IMR-90 (cell line): ENCODE measurements around the gene IFIT3. TPM values are rescaled to one million over a fixed set of nuclear protein-coding genes. Genes with fewer than 3 reads are reported as not detected.
A peak's percentile ranks its signal among the peaks of the same experiment; 100 is the strongest.

Experiments
- ATAC-seq: fragments of 200-7000 bp; cut with Tn5 transposase; 2 replicates; pipeline ENCODE4 v1.9.1; 2020; ENCODE audit warnings: low read depth, mild to moderate bottlenecking, moderate library complexity
- BruUV-seq: library from RNA; stranded (reverse); fragments of 400-500 nt; replicated peaks from 2 replicates; lab custom pipeline; 2021; lab: Mats Ljungman, UMichigan
- CTCF ChIA-PET: fragments of 300-600 bp; formaldehyde crosslinking; extraction: SDS; loops from one replicate; lab custom pipeline; 2021; ENCODE audit warnings: antibody characterized with exemption; lab: Yijun Ruan, JAX
- POLR2A ChIA-PET: fragments of 300-600 bp; sonication (Branson Sonifier 250); formaldehyde crosslinking; loops from one replicate; lab custom pipeline; 2022; ENCODE audit warnings: antibody characterized with exemption; ENCODE audit not compliant: unreplicated experiment; lab: Charles Lee
- DNase-seq: peaks from one replicate; pipeline ENCODE4 v3.0.0; 2013
- H2AFZ ChIP-seq: replicated peaks from 2 replicates; pipeline ENCODE3; 2013; ENCODE audit warnings: low read length, mild to moderate bottlenecking; ENCODE audit not compliant: poor library complexity
- H2AK5ac ChIP-seq: 2 replicates; pipeline ENCODE4 v1.6.1; 2013; ENCODE audit warnings: low read depth, low read length, inconsistent platforms
- H2AK9ac ChIP-seq: replicated peaks from 2 replicates; pipeline ENCODE3; 2013; ENCODE audit warnings: mild to moderate bottlenecking, low read depth, low read length, moderate library complexity; ENCODE audit not compliant: poor library complexity
- H2BK120ac ChIP-seq: 2 replicates; pipeline ENCODE4 v1.6.1; 2013; ENCODE audit warnings: low read depth, low read length, inconsistent platforms
- H2BK15ac ChIP-seq: 3 replicates; pipeline ENCODE4 v1.6.1; 2013; ENCODE audit warnings: low read depth, low read length, inconsistent platforms
- H2BK20ac ChIP-seq: 2 replicates; pipeline ENCODE4 v1.6.1; 2013; ENCODE audit warnings: low read depth, mild to moderate bottlenecking, inconsistent platforms, low read length, moderate library complexity
- H2BK5ac ChIP-seq: 2 replicates; pipeline ENCODE4 v1.6.1; 2013; ENCODE audit warnings: mild to moderate bottlenecking, low read depth, low read length, inconsistent platforms; ENCODE audit not compliant: poor library complexity, severe bottlenecking
- H3K14ac ChIP-seq: replicated peaks from 2 replicates; pipeline ENCODE4 v1.6.1; 2013; ENCODE audit warnings: low read depth, low read length, inconsistent platforms
- H3K18ac ChIP-seq: 2 replicates; pipeline ENCODE4 v1.6.1; 2013; ENCODE audit warnings: low read depth, low read length, control low read depth
- H3K23ac ChIP-seq: 2 replicates; pipeline ENCODE4 v1.6.1; 2013; ENCODE audit warnings: low read depth, low read length, inconsistent platforms
- H3K27ac ChIP-seq: 2 replicates; pipeline ENCODE4 v1.5.1; 2013; ENCODE audit warnings: mild to moderate bottlenecking, control low read depth, low read length; ENCODE audit not compliant: insufficient read depth
- H3K27me3 ChIP-seq: 2 replicates; pipeline ENCODE4 v1.6.1; 2013; ENCODE audit warnings: low read length; ENCODE audit not compliant: control insufficient read depth, insufficient read depth
- H3K36me3 ChIP-seq: 2 replicates; pipeline ENCODE4 v1.6.1; 2013; ENCODE audit warnings: low read length, mixed read lengths; ENCODE audit not compliant: control insufficient read depth, insufficient read depth
- H3K4ac ChIP-seq: 2 replicates; pipeline ENCODE4 v1.6.1; 2013; ENCODE audit warnings: low read depth, low read length, inconsistent platforms
- H3K4me1 ChIP-seq: 2 replicates; pipeline ENCODE4 v1.6.1; 2013; ENCODE audit warnings: low read length, mixed read lengths; ENCODE audit not compliant: control insufficient read depth, insufficient read depth
- H3K4me2 ChIP-seq: 2 replicates; pipeline ENCODE4 v1.6.1; 2013; ENCODE audit warnings: low read depth, mild to moderate bottlenecking, control low read depth, low read length, moderate library complexity
- H3K4me3 ChIP-seq: 2 replicates; pipeline ENCODE4 v1.5.1; 2013; ENCODE audit warnings: low read depth, mild to moderate bottlenecking, control low read depth, low read length, moderate library complexity; ENCODE audit not compliant: insufficient read depth
- H3K56ac ChIP-seq: 2 replicates; pipeline ENCODE4 v1.6.1; 2013; ENCODE audit warnings: low read length, inconsistent platforms; ENCODE audit not compliant: insufficient read depth; ENCODE audit errors: extremely low read depth
- H3K79me1 ChIP-seq, 2 experiments: 2 replicates each; pipeline ENCODE4 v1.6.1; 2013; ENCODE audit warnings: low read length in 2 of 2, inconsistent platforms in 1 of 2, low read depth in 1 of 2
- H3K9ac ChIP-seq: 2 replicates; pipeline ENCODE4 v1.6.1; 2013; ENCODE audit warnings: low read depth, low read length, control low read depth
- H3K9me1 ChIP-seq: 2 replicates; pipeline ENCODE4 v1.6.1; 2013; ENCODE audit warnings: low read length, inconsistent platforms; ENCODE audit not compliant: insufficient read depth
- H3K9me3 ChIP-seq: 2 replicates; pipeline ENCODE4 v1.6.1; 2013; ENCODE audit warnings: low read length; ENCODE audit not compliant: control insufficient read depth, insufficient read depth
- H4K20me1 ChIP-seq: 2 replicates; pipeline ENCODE4 v1.6.1; 2013; ENCODE audit warnings: low read length, inconsistent platforms; ENCODE audit not compliant: insufficient read depth
- H4K5ac ChIP-seq: 2 replicates; pipeline ENCODE4 v1.6.1; 2013; ENCODE audit warnings: mild to moderate bottlenecking, low read depth, low read length, control low read depth
- H4K8ac ChIP-seq, 2 experiments: 2 replicates each; pipeline ENCODE4 v1.6.1; 2013; ENCODE audit warnings: low read depth in 2 of 2, low read length in 2 of 2, control low read depth in 1 of 2, inconsistent platforms in 1 of 2
- H4K91ac ChIP-seq: 2 replicates; pipeline ENCODE4 v1.6.1; 2013; ENCODE audit warnings: low read depth, low read length, inconsistent platforms; ENCODE audit not compliant: insufficient read depth
- BHLHE40 ChIP-seq: fragments of 150-350 bp; IDR thresholded peaks from 2 replicates; pipeline ENCODE4 v1.6.1; 2016; ENCODE audit warnings: mild to moderate bottlenecking, low read depth, low read length
- CTCF ChIP-seq: conservative IDR thresholded peaks from 2 replicates; pipeline ENCODE4 v1.5.1; 2012; ENCODE audit warnings: mild to moderate bottlenecking, low read depth, low read length, improper control_type of control experiment
- MAZ ChIP-seq: IDR thresholded peaks from 2 replicates; pipeline ENCODE4 v1.6.1; 2012; ENCODE audit warnings: low read depth, mild to moderate bottlenecking, low read length, improper control_type of control experiment, moderate library complexity, borderline replicate concordance
- NFE2L2 ChIP-seq: fragments of 150-350 bp; IDR thresholded peaks from 2 replicates; pipeline ENCODE4 v1.6.1; 2016; ENCODE audit warnings: low read depth, mild to moderate bottlenecking, low read length
- POLR2A ChIP-seq: IDR thresholded peaks from 2 replicates; pipeline ENCODE4 v1.6.1; 2012; ENCODE audit warnings: mild to moderate bottlenecking, low read depth, low read length
- RCOR1 ChIP-seq: IDR thresholded peaks from 2 replicates; pipeline ENCODE4 v1.6.1; 2012; ENCODE audit warnings: mild to moderate bottlenecking, low read length, improper control_type of control experiment; ENCODE audit not compliant: insufficient replicate concordance
- SMC3 ChIP-seq: fragments of 150-350 bp; IDR thresholded peaks from 2 replicates; pipeline ENCODE4 v1.6.1; 2016; ENCODE audit warnings: low read depth, mild to moderate bottlenecking, antibody characterized with exemption, low read length, moderate library complexity
- WGBS, 2 experiments: methylation state at CpG; one replicate each; pipeline versions ENCODE4 v1.1.5 to v1.1.7; 2013; ENCODE audit warnings: missing lambda C conversion rate in 2 of 2; ENCODE audit not compliant: insufficient read length in 1 of 2; ENCODE audit errors: extremely low coverage in 2 of 2; 5-methylcytosine and 5-hydroxymethylcytosine counted together
- dilution Hi-C: fragments of 300-500 bp; cut with HindIII; formaldehyde crosslinking; loops from one replicate; pipeline ENCODE4 v1.14.3; 2018; ENCODE audit warnings: low sequenced_read_pairs; ENCODE audit not compliant: unreplicated experiment
- in situ Hi-C: fragments of 300-500 bp; cut with MboI; formaldehyde crosslinking; loops from 3 replicates; pipeline ENCODE4 v1.14.3; 2019; ENCODE audit warnings: low sequenced_read_pairs, inconsistent platforms, mixed read lengths
- intact Hi-C: fragments of 100-400 bp; cut with micrococcal nuclease; formaldehyde crosslinking; loops from 2 replicates; pipeline ENCODE4 v1.10.0; 2022
- polyA plus RNA-seq, 3 experiments: library from polyadenylated mRNA; depleted of rRNA; stranded (reverse); fragments of >200 nt; gene quantifications; 2 replicates each; pipeline ENCODE4 v1.2.3, GENCODE V29; 2012; ENCODE audit warnings: low replicate concordance in 1 of 3
- total RNA-seq: library from RNA; depleted of rRNA; stranded (reverse); fragments of >200 nt; gene quantifications from 2 replicates; pipeline ENCODE4 v1.2.3, GENCODE V29; 2012
- TF ChIP-seq, protein P1 (sequence below): fragments of 150-350 bp; IDR thresholded peaks from 2 replicates; pipeline ENCODE4 v1.6.1; 2017; ENCODE audit warnings: mild to moderate bottlenecking, antibody characterized with exemption, low read length, low read depth

The IFIT3 gene
- total and polyA plus RNA-seq, 2 of the 4 experiments (the other 2 are of a cell fraction) = 3.5 to 7.3 TPM

DNA sequence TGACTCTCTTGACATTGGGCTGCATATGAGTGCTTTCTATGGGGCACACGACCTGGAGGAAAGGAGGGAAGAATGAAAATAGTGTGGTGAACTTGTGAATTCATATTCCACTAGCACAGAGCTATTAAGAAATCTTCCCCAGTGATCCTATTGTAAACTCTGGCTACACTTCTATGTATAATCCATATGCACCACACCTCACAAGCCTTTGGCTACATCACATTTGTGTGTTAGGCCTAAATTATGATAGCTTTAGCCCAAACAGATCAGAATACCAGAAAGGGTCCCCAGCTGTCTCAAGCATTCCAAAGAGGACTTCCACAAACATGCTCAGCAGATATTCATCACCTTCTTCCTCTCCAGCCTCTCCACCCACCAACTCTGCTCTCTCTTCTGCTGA is 40.3 kb downstream of the IFIT3 start:
- Histone ChIP-seq H3K9me3 (no peaks in the 10 kb centered on the region), H2AK9ac (no peak overlapping the region), H2BK120ac (no peak overlapping the region), H2BK15ac (no peak overlapping the region), H2BK20ac (no peak overlapping the region), H3K27ac (no peak overlapping the region), H3K36me3 (no peaks in the 10 kb centered on the region), H3K9me1 (no peaks in the 10 kb centered on the region), H4K20me1 (no peaks in the 10 kb centered on the region), H4K91ac (no peak overlapping the region), H3K4me2 (no peak overlapping the region), H2AFZ (no peak overlapping the region), H4K8ac (no peak overlapping the region), H3K18ac (no peak overlapping the region), H3K14ac (no peak overlapping the region), H3K79me1 (no peaks in the 10 kb centered on the region), H3K56ac (no peak overlapping the region), H3K4me3 (no peak overlapping the region), H2AK5ac (no peak overlapping the region), H3K23ac (no peak overlapping the region), H3K27me3 (no peaks in the 10 kb centered on the region), H2BK5ac (no peak overlapping the region), H3K4me1 (peaks cover 3% of the 10 kb centered on the region; the same call in 1 of the 2 replicates), H3K4ac (no peak overlapping the region), H3K9ac (no peak overlapping the region), H4K5ac (no peak overlapping the region)
- CTCF ChIA-PET = no interaction called here
- no peak for DNase-seq
- TF ChIP-seq BHLHE40 = no peak
- no peak for TF ChIP-seq NFE2L2
- no peak for TF ChIP-seq SMC3
- no peak for TF ChIP-seq RCOR1
- TF ChIP-seq, protein P1, sequence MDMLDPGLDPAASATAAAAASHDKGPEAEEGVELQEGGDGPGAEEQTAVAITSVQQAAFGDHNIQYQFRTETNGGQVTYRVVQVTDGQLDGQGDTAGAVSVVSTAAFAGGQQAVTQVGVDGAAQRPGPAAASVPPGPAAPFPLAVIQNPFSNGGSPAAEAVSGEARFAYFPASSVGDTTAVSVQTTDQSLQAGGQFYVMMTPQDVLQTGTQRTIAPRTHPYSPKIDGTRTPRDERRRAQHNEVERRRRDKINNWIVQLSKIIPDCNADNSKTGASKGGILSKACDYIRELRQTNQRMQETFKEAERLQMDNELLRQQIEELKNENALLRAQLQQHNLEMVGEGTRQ = no peak
- TF ChIP-seq CTCF = no peak
- no peak for TF ChIP-seq MAZ
- no peak for TF ChIP-seq POLR2A
- dilution Hi-C loops = no loop called here
- intact Hi-C loops = loop anchor here (2.0 to 5.0 kb wide), 2 partner anchors 41 to 73 kb away; partner anchors contain the start of gene IFIT3
- ATAC-seq = peak; percentile 32
- in situ Hi-C loops = no loop called here
- no TSS peak for BruUV-seq
- no CpG with 5 or more reads among the region's 1 CpG for WGBS, 2 experiments
- POLR2A ChIA-PET = no interaction called here
